ENCODE results near the gene SNCAIP.
"Not testable (repeated sequence)": the region's sequence is repeated elsewhere in the genome, so short reads cannot be mapped to it uniquely, and the experiment has no call there.

Gene SNCAIP

GRCh38 chr5:122356855-122357254 lies 44.8 kb downstream of the SNCAIP start:
- FAIRE-seq (no peak), DNase-seq (ENCODE audit: low spot score) (no peak)

GRCh38 chr5:122358372-122358979 lies 46.4 kb downstream of the SNCAIP start:
- FAIRE-seq (no peak), DNase-seq (ENCODE audit: low spot score) (no peak)

GRCh38 chr5:122362361-122362760 lies 50.3 kb downstream of the SNCAIP start:
- DNase-seq (ENCODE audit: low spot score) (no peak), FAIRE-seq (no peak)

DNA sequence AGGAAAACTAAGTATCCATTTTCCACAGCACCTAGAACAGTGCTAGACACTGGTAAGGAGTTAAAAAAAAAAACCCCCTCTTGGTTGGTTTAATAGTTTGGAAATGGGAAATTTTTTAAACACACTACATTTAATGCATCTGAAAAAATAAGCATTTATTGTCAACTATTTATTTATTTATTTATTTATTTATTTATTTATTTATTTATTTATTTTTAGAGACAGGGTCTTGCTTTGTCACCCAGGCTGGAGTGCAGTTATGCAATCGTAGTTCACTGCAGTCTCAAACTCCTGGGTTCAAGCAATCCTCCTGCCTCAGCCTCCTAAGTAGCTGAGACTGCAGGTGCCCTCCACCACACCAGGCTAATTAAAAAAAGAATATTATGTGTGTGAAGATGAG lies 51.6 kb downstream of the SNCAIP start:
- DNase-seq (ENCODE audit: low spot score) (no peak), FAIRE-seq (no peak)

DNA sequence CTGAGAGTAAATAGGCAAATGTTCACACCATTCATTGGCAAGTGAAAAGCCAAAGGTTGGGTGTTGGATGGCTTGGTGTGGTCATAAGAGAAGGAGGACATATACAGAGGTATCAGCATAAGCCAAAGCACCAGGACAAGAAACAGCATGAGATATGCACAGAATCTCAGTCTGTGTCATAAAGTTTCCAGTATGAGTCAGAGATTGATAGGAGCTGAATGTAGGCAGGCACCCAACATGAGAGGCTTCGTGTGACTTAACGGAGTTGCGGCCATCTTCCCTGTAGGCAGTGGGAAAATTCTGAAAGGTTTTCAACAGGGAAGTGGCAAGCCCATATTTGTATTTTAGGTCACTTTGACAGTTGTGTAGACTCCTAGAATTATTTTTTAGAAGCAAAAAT lies 54.5 kb downstream of the SNCAIP start:
- FAIRE-seq: no peak
- DNase-seq (ENCODE audit: low spot score): no peak

DNA sequence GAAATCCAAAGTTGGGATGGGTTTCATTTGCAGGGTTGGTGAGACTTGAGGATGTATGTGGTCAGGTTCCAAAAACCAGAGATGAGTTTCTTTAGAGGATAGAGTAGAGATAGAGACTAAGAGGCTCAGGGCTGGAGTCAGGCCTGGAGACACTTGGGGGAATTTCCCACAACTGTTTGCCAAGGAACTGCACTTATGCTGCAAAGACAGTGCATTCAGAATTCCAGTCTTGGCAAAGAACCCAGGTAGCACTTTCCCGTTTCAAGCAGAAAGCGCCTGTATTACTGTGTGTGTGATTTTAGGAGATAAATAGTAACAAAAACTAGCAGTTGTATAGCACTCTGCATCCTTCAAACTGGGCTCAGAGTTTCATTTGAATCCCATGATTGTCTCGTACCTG lies 55.4 kb downstream of the SNCAIP start:
- FAIRE-seq (no peak), DNase-seq (ENCODE audit: low spot score) (no peak)

GRCh38 chr5:122368510-122369251 lies 56.6 kb downstream of the SNCAIP start:
- FAIRE-seq (no peak), DNase-seq (ENCODE audit: low spot score) (no peak)

GRCh38 chr5:122369253-122369815 lies 57.3 kb downstream of the SNCAIP start:
- FAIRE-seq: no peak
- no peak for DNase-seq (ENCODE audit: low spot score)

DNA sequence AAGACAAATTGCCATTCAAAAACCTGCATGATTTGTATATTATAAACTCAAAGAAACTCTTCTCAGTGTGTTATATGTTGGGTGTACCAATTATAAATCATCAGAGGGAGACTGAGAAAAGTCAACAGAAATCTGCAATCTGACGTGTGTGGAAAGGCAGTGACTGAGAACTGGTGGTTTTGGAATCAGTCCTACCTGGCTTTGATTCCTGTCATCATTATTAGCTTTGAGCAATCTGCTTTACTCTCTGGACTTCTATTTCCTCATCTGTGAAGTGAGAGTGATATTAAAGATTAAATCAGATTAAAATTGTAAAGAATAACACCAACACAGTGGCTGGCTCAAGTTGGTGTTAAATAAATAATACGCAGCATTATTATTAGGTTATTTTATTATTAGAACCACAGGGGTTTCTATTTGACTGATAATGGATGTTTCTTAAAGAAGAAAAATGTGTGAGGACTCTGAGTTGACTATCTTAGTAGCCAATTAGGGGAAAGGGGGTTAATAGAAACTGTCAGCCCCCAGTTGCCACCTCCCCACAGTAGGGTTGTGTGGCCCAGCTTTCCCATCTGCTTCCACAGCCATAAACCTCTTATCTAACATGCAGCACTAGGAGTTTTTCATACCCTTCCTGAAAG lies 59.6 kb downstream of the SNCAIP start:
- no peak for FAIRE-seq
- no peak for DNase-seq (ENCODE audit: low spot score)

- no peak for FAIRE-seq
- no peak for DNase-seq (ENCODE audit: low spot score)
Observed at GRCh38 chr5:122374110-122374509, 62.1 kb downstream of the SNCAIP start.

GRCh38 chr5:122375801-122376200 lies 63.8 kb downstream of the SNCAIP start:
- DNase-seq (ENCODE audit: low spot score): no peak
- no peak for FAIRE-seq

GRCh38 chr5:122376250-122376649 lies 64.2 kb downstream of the SNCAIP start:
- no peak for DNase-seq (ENCODE audit: low spot score)
- FAIRE-seq: no peak

DNA sequence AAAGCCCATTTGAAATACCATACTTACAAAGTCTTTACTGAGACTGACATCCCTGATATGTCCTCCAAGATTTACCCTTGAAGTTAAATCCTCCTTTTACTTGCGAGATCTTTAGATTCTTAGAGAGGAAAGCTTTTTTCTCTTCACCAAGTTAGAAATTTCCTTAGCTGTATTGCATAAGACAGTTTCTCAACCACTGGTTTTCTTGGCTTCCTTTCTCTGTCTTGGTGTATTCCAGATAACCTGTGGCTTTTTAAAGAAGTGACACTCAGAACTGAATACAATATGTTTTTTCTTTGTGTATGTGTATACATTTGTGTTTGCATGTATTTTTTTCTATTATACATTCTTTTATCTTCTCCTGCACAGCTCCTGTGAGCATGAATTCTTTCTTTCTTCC lies 65.0 kb downstream of the SNCAIP start:
- no peak for FAIRE-seq
- DNase-seq (ENCODE audit: low spot score): no peak

GRCh38 chr5:122382938-122383337 lies 70.9 kb downstream of the SNCAIP start:
- FAIRE-seq; DNase-seq (ENCODE audit: low spot score): not testable (repeated sequence)

GRCh38 chr5:122384739-122385235 lies 72.8 kb downstream of the SNCAIP start:
- no peak for FAIRE-seq
- no peak for DNase-seq (ENCODE audit: low spot score)

DNA sequence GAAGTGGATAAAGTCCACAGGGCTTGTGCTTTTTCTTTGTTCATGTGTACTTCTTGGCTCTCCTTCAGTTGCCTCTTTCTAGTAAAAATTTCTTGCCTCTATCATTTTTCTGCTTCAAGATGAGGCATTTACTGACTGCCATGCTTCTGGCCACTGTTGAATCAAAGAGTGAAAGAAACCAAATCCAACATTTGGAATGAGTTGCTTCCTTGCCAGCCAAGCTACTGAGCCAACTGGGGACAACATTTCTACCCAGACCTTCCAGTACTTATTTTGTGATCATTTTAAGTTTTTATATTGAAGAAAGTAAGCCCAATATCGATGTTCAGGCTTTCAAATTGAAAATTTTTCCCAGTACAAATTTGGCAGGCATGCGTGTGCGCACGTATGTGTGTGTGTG lies 73.2 kb downstream of the SNCAIP start:
- no peak for FAIRE-seq

DNA sequence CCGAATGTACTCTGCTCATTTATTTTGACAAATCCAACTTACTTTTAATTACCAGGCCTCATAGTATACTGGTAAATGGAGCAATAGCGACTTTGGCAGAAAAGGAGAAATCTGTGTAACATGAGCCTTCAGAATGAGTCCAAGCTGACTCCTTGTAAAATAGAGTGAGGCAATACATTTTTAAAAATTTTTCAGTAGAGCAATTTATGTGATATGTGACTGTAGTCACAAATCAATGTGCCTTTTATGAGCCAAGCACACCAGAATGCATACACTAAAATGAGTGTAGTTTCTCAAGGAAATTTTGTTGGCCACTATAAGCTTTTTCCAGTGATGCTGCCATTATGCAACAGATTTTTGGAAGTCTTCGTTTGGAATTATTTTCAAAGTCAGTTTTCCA lies 73.8 kb downstream of the SNCAIP start:
- DNase-seq (ENCODE audit: low spot score) (no peak), FAIRE-seq (no peak)

More for the DNA sequence above, 73.2 kb downstream of the SNCAIP start:
- DNase-seq (ENCODE audit: low spot score): no peak

DNA sequence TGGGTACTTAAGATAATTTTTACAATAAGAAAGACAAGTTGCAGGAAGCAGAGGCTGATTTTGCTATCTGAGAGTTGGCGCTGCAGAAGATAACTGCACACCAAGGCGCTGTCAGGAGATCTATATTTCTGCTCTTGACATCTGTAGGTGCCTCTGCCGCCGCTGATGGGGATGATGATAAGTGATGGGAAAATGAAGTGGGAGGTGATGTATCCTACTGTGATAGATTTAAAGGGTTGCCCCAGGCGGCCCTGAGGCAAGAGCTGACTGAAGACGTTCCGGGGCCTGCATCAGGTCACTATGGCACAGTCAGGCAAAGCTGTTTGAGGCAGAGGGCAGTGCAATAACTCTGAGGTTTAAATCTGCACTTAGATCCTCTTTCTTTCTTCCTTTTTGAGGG lies 78.1 kb downstream of the SNCAIP start:
- FAIRE-seq (no peak), DNase-seq (ENCODE audit: low spot score) (no peak)

DNA sequence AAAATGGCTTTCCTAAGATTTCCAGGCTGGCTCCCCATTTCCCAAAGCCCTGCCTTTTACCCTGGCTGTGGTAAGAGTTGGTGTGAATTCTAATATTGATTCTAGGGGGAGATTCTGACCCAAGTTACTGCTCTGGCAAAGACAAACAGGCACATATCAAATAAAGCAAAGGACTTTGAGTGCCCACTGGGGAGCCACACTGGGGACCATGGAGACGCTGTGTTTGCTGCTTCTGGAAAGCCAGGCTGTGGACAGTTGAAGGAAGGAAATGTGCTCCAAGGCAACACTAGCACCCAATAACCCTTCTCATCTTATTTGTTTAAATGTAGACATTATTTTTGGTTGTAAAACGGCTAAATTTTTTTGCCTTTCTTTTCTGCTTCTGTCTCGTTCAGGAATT lies 78.7 kb downstream of the SNCAIP start:
- no peak for FAIRE-seq

GRCh38 chr5:122391621-122392020 lies 79.6 kb downstream of the SNCAIP start:
- DNase-seq (ENCODE audit: low spot score): no peak
- no peak for FAIRE-seq

More for the DNA sequence above, 78.7 kb downstream of the SNCAIP start:
- no peak for DNase-seq (ENCODE audit: low spot score)

GRCh38 chr5:122392224-122392623 lies 80.2 kb downstream of the SNCAIP start:
- no peak for FAIRE-seq
- no peak for DNase-seq (ENCODE audit: low spot score)

GRCh38 chr5:122392824-122393223 lies 80.8 kb downstream of the SNCAIP start:
- no peak for FAIRE-seq

More at GRCh38 chr5:122392824-122393223, 80.8 kb downstream of the SNCAIP start:
- no peak for DNase-seq (ENCODE audit: low spot score)
